HG02759 (cell line): Measurements from ENCODE around the gene ZBTB7A.

Source experiments
- ATAC-seq: cut with Tn5 transposase; IDR thresholded peaks from one replicate; pipeline ENCODE4 v1.9.1; 2021; ENCODE audit warnings: mild to moderate bottlenecking, moderate library complexity; ENCODE audit not compliant: unreplicated experiment

Gene ZBTB7A

GRCh38 chr19:4094761-4095487 lies 28.2 kb upstream of the ZBTB7A start:
- ATAC-seq: no peak

- ATAC-seq: no peak
These were observed 27.6 kb upstream of the ZBTB7A start for GRCh38 chr19:4094291-4094690.

- ATAC-seq: no peak
These were observed 27.0 kb upstream of the ZBTB7A start for GRCh38 chr19:4093643-4094175.

GRCh38 chr19:4090356-4091220 lies 23.9 kb upstream of the ZBTB7A start:
- no peak for ATAC-seq

GRCh38 chr19:4089946-4090345 lies 23.2 kb upstream of the ZBTB7A start:
- no peak for ATAC-seq

GRCh38 chr19:4089400-4089908 lies 22.8 kb upstream of the ZBTB7A start:
- no peak for ATAC-seq

GRCh38 chr19:4088975-4089374 lies 22.3 kb upstream of the ZBTB7A start:
- ATAC-seq: no peak

GRCh38 chr19:4087787-4088679 lies 21.3 kb upstream of the ZBTB7A start:
- ATAC-seq: no peak

- no peak for ATAC-seq
These were observed 19.7 kb upstream of the ZBTB7A start for GRCh38 chr19:4086411-4086867.

GRCh38 chr19:4084547-4084877 lies 17.8 kb upstream of the ZBTB7A start:
- no peak for ATAC-seq

GRCh38 chr19:4083677-4084546 lies 17.2 kb upstream of the ZBTB7A start:
- ATAC-seq: no peak

GRCh38 chr19:4082172-4082571 lies 15.5 kb upstream of the ZBTB7A start:
- no peak for ATAC-seq

- no peak for ATAC-seq
These were observed 14.9 kb upstream of the ZBTB7A start for GRCh38 chr19:4081441-4082129.

GRCh38 chr19:4080473-4080872 lies 13.8 kb upstream of the ZBTB7A start:
- ATAC-seq: no peak

- ATAC-seq: no peak
These were observed 11.3 kb upstream of the ZBTB7A start for GRCh38 chr19:4077800-4078684.

- ATAC-seq: no peak
These were observed 10.3 kb upstream of the ZBTB7A start for GRCh38 chr19:4077007-4077374.

GRCh38 chr19:4075373-4075772 lies 8.7 kb upstream of the ZBTB7A start:
- ATAC-seq: no peak

- ATAC-seq: no peak
These were observed 4.9 kb upstream of the ZBTB7A start for GRCh38 chr19:4071610-4072009.
